CD4-positive, alpha-beta T cell (primary cell): Measurements from ENCODE around the gene ITGA7. TPM values are rescaled to one million over a fixed set of nuclear protein-coding genes. Genes with fewer than 3 reads are reported as not detected.

Source experiments
- ATAC-seq: fragments of 200-7000 bp; cut with Tn5 transposase; one replicate; pipeline ENCODE4 v1.10.0; 2022; ENCODE audit warnings: mild to moderate bottlenecking; ENCODE audit not compliant: poor library complexity
- CTCF ChIA-PET: fragments of 350-600 bp; sonication (Branson Sonifier 250); formaldehyde crosslinking; loops from one replicate; lab custom pipeline; 2021; ENCODE audit warnings: antibody characterized with exemption, inconsistent platforms; lab: Charles Lee
- POLR2A ChIA-PET: fragments of 350-600 bp; sonication (Branson Sonifier 250); formaldehyde crosslinking; loops from one replicate; lab custom pipeline; 2021; ENCODE audit warnings: antibody characterized with exemption, inconsistent platforms; lab: Charles Lee
- DNase-seq, 14 experiments: peaks; one replicate each; pipeline ENCODE4 v3.0.0-alpha.2; 2013 to 2020; ENCODE audit warnings: mixed read lengths in 2 of 14
- H3K27ac ChIP-seq, 2 donors: one replicate each; pipeline versions ENCODE4 v1.5.1 to v1.7.0; 2013; ENCODE audit warnings: low read length in 2 of 2, low read depth in 1 of 2, mild to moderate bottlenecking in 1 of 2
- H3K27me3 ChIP-seq, 2 experiments: 1 replicate in 1 of 2; 2 replicates in 1 of 2; pipeline versions ENCODE4 v1.6.1 to v1.7.0; 2013; ENCODE audit warnings: low read length in 2 of 2, control low read depth in 1 of 2, mild to moderate bottlenecking in 1 of 2, moderate library complexity in 1 of 2; ENCODE audit not compliant: insufficient read depth in 2 of 2, control insufficient read depth in 1 of 2
- H3K36me3 ChIP-seq: one replicate; pipeline ENCODE4 v1.6.1; 2013; ENCODE audit warnings: low read length, control low read depth; ENCODE audit not compliant: insufficient read depth
- H3K4me1 ChIP-seq: one replicate; pipeline ENCODE4 v1.6.1; 2013; ENCODE audit warnings: low read length, control low read depth; ENCODE audit not compliant: insufficient read depth
- H3K4me3 ChIP-seq: one replicate; pipeline ENCODE4 v1.5.1; 2013; ENCODE audit warnings: mild to moderate bottlenecking, low read length, moderate library complexity
- H3K9me3 ChIP-seq, 2 experiments: 1 replicate in 1 of 2; 2 replicates in 1 of 2; pipeline versions ENCODE4 v1.6.1 to v1.7.0; 2013; ENCODE audit warnings: low read length in 2 of 2, mild to moderate bottlenecking in 2 of 2, control low read depth in 1 of 2, moderate library complexity in 1 of 2; ENCODE audit not compliant: control insufficient read depth in 1 of 2, insufficient read depth in 1 of 2
- H3K27ac Mint-ChIP-seq: one replicate; pipeline ENCODE4 v1.8.0; 2020; ENCODE audit warnings: mixed read lengths
- H3K27me3 Mint-ChIP-seq: one replicate; pipeline ENCODE4 v1.8.0; 2021; ENCODE audit warnings: mixed read lengths
- H3K36me3 Mint-ChIP-seq: one replicate; pipeline ENCODE4 v1.8.0; 2021; ENCODE audit warnings: low read depth, mixed read lengths
- H3K4me1 Mint-ChIP-seq: one replicate; pipeline ENCODE4 v1.8.0; 2021; ENCODE audit warnings: low read depth, mixed read lengths
- H3K4me3 Mint-ChIP-seq: one replicate; pipeline ENCODE4 v1.8.0; 2020; ENCODE audit warnings: mild to moderate bottlenecking, mixed read lengths
- H3K9me3 Mint-ChIP-seq: one replicate; pipeline ENCODE4 v1.8.0; 2020; ENCODE audit warnings: mixed read lengths
- CTCF ChIP-seq: fragments of 200-600 bp; IDR thresholded peaks from one replicate; pipeline ENCODE4 v1.8.0; 2022; ENCODE audit warnings: antibody characterized with exemption, mild to moderate bottlenecking
- intact Hi-C, 2 experiments: fragments of 100-400 bp; cut with DNase I in 1 of 2; cut with micrococcal nuclease in 1 of 2; formaldehyde crosslinking; loops; one replicate each; pipeline versions ENCODE4 v1.15.1 to v1.9.0; 2023 to 2025; cut with DNase I, micrococcal nuclease
- total RNA-seq, 174 experiments: library from RNA in 2 of 174; stranded (reverse) in 2 of 174; gene quantifications; one replicate each; pipeline ENCODE4 v1.2.3 and lab custom pipeline; 2021 to 2026

Gene ITGA7
- total RNA-seq, 2 experiments from 2014 or later = 1.2 to 1.6 TPM

DNA sequence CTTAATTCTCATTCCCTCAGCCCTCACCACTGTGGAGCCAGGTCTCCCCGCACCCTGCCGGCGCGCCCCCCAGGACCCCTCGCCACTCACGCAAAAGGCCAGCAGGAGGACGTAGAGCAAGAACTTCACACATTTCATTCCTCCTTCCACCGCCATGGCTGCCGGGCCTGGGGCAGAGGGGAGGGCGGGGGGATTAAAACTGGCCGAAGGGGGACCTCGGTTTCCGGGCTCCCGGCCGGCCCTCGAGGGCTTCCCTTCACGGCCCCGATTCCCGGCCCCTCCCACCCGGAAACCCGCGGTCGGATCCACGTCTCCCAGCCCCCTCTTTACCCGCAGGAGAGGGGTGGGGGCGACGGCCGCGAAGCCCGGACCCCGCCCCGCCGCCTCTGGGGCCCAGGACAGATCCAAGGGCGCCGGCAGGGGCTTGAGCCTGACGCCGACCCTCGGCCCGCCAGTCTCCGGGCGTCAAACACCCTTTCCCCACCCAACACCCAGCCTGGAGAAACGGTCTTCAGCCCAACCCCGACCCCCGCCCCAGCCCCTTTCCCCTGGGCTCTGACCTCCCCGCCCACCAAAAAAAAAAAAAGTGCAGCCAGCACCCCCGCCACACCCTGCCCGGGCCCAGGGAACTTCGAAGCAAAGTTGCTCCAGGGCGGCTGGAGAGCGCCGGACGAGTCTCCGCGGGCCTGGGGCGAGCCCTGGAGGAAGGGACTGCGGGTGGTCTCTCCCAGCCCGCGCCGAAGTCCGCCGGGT lies 20.7 kb upstream of the ITGA7 start:
- H3K36me3 Mint-ChIP-seq = peaks cover 10% of the 10 kb centered on the region
- Histone ChIP-seq H3K36me3 (peaks cover 7% of the 10 kb centered on the region), H3K9me3 (no peaks in the 10 kb centered on the region), H3K27me3 (no peaks in the 10 kb centered on the region), H3K4me1 (peaks cover 43% of the 10 kb centered on the region), H3K27ac (peak overlapping the region; percentile 57 to 63), H3K4me3 (peak overlapping the region; percentile 86)
- ChIA-PET POLR2A (interaction anchor here (1.1 to 2.8 kb wide), 10 partner anchors 10 to 389 kb away, joined by 4 to 35 read pairs (median 7); partner anchors contain the start of genes BLOC1S1, DNAJC14, ORMDL2 and SARNP), CTCF (interaction anchor here (1.0 to 2.8 kb wide), 2 partner anchors 10 to 13 kb away, joined by 4 to 24 read pairs; no protein-coding TSS in a partner anchor)
- DNase-seq = peak in 4 of 14 experiments; percentile 31 to 49 (median 42)
- intact Hi-C loops = no loop called here
- H3K27me3 Mint-ChIP-seq = no peaks in the 10 kb centered on the region
- peak overlapping the region; percentile 86 for H3K4me3 Mint-ChIP-seq
- ATAC-seq = no peak
- peaks cover 48% of the 10 kb centered on the region for H3K4me1 Mint-ChIP-seq
- peak overlapping the region; percentile 80 for H3K27ac Mint-ChIP-seq
- H3K9me3 Mint-ChIP-seq = no peaks in the 10 kb centered on the region
- TF ChIP-seq CTCF = no peak

GRCh38 chr12:55727643-55728185 lies 20.0 kb upstream of the ITGA7 start:
- intact Hi-C loops = no loop called here
- Mint-ChIP-seq H3K9me3 (no peaks in the 10 kb centered on the region), H3K4me1 (peaks cover 48% of the 10 kb centered on the region), H3K36me3 (peaks cover 10% of the 10 kb centered on the region), H3K27me3 (no peaks in the 10 kb centered on the region), H3K27ac (peak overlapping the region; percentile 80), H3K4me3 (peak overlapping the region; percentile 86)
- Histone ChIP-seq H3K4me3 (peak overlapping the region; percentile 86), H3K27ac (peak overlapping the region; percentile 54 to 63), H3K9me3 (no peaks in the 10 kb centered on the region), H3K4me1 (peaks cover 43% of the 10 kb centered on the region), H3K27me3 (no peaks in the 10 kb centered on the region), H3K36me3 (peaks cover 7% of the 10 kb centered on the region)
- ATAC-seq (no peak), DNase-seq (peak in 2 of 14 experiments; percentile 23 to 43)
- ChIA-PET POLR2A (interaction anchor here (1.1 to 2.8 kb wide), 2 partner anchors 11 to 12 kb away, joined by 4 to 30 read pairs; partner anchors contain the start of gene BLOC1S1), CTCF (no interaction called here)
- TF ChIP-seq CTCF = no peak

DNA sequence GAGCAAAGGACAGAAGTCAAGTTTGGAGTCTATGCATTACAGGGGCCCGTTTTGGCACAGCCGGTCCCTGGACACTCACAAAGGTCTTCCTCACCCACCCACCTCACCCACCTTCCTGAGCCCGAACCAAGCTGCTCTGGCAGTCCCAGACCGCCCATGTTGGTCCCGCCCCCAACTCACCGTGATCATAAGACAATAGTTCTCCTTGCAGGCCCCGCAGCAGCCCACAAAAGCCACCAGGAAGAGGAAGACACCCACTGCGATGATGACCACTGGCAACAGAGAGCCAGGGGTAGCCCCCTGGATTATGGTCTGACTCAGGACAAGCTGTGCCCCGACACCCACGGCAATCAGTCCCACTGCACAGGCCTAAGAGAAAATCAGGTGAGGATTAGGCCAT lies 19.3 kb upstream of the ITGA7 start:
- H3K4me3 Mint-ChIP-seq = peak overlapping the region; percentile 86
- peaks cover 10% of the 10 kb centered on the region for H3K36me3 Mint-ChIP-seq
- H3K9me3 ChIP-seq = no peaks in the 10 kb centered on the region
- ATAC-seq = no peak
- no peak for TF ChIP-seq CTCF
- intact Hi-C loops = no loop called here
- no peak overlapping the region for H3K4me3 ChIP-seq
- peaks cover 7% of the 10 kb centered on the region for H3K36me3 ChIP-seq
- CTCF ChIA-PET = no interaction called here
- H3K4me1 Mint-ChIP-seq = peaks cover 48% of the 10 kb centered on the region
- H3K4me1 ChIP-seq = peaks cover 43% of the 10 kb centered on the region
- POLR2A ChIA-PET = interaction anchor here (1.1 kb wide), 1 partner anchor 12 kb away, joined by 4 read pairs; no protein-coding TSS in a partner anchor
- peak in 1 of 14 experiments; percentile 39 for DNase-seq
- peak overlapping the region; percentile 80 for H3K27ac Mint-ChIP-seq
- H3K9me3 Mint-ChIP-seq = no peaks in the 10 kb centered on the region
- H3K27me3 Mint-ChIP-seq = no peaks in the 10 kb centered on the region
- peak overlapping the region in 1 of 2 donors; percentile 54 for H3K27ac ChIP-seq
- no peaks in the 10 kb centered on the region for H3K27me3 ChIP-seq
